SH-SY5Y (cell line): Measurements from ENCODE around the gene SLC38A4.

ENCODE experiments used
- GATA2 ChIP-seq: IDR thresholded peaks from 2 replicates; pipeline ENCODE4 v1.6.1; 2011; ENCODE audit warnings: mild to moderate bottlenecking, low read depth, low read length
- GATA3 ChIP-seq: IDR thresholded peaks from 2 replicates; pipeline ENCODE4 v1.6.1; 2011; ENCODE audit warnings: low read depth, mild to moderate bottlenecking, low read length, moderate library complexity

SLC38A4 gene

DNA sequence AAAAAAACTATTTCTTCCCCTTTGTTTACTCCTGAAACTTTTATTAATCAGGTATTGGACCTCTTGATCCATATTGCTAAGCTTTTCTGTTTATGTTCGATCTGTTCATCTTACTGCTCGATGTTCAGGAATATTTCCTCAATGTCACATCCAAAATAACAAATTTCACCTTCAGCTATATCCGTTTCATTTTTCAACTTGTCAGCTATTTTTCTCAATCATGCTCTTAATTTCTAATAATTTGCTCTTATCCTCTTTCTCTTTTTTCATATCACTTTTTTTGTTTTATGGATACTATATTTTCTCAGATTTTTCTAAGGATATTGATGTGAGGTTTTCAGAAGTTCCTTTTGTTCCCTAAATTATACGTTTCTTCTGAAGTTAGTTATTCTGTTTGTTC is 29.8 kb downstream of the SLC38A4 start:
- TF ChIP-seq GATA3 (no peak), GATA2 (no peak)

DNA sequence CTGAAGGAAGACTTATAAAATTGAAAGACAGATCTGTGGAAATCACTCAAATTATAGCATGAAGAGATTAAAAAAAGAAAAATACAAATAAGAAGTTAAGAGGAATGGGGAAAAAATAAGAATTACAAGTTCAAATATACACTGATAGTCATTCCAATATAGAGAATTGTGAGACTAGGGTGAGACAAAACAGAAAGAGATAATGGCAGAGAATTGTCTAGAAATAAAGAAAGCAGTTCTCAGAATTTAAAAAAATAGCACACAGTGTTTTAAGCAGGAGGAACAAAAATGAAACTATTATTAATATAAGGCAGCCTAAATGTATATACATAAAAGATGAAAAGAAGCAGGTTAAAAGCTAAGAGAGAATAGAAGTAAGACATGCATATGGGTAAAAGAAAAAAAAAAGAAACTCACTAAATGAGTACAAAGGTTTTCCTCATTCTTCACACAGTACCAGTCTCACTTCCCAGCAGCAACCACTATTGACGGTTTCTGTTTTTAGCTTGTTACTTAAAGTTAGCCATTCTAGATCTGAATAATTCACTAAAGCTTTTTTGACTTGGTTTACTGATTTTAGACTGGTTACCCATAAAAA is 31.1 kb downstream of the SLC38A4 start:
- TF ChIP-seq GATA2, result no peak
- TF ChIP-seq GATA3, result no peak

DNA sequence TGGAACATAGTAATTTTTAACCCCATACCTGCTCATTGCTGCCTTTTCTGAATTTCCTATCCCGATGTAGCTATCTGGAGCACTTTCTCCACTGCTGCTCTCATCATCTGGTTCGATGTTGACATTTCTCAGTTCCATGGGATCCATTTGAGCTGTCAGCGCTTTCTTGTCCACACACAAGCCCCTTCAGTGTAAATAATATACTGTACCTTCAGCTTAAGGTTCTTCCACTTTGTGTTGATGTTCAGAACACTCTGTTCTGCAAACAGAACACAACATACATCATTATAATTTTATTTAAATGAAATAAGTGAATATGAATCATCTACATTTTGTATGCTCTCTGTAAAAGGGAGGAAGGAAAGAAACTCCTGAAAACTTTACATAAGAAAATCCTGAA is 32.9 kb downstream of the SLC38A4 start:
- no peak for TF ChIP-seq GATA3
- TF ChIP-seq GATA2, result no peak

DNA sequence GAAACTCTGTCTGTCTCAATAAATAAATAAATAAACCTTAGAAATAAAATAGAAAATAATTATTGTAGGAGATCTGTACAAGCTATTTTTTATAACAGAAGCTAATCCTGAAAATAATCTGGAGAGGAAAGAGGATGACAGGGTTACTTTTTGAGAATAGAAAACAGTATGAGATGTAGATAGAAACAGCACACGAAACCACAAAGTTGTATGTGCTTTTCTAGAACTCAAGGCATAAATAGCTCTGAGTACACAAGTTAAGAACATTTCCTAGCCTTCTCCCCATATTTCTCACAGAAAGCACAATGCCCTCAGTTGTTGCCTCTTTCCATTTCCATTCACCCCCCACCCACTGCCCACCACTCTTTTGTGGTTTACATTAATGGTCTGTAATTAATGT is 35.7 kb downstream of the SLC38A4 start:
- TF ChIP-seq GATA2, result no peak
- TF ChIP-seq GATA3, result no peak

DNA sequence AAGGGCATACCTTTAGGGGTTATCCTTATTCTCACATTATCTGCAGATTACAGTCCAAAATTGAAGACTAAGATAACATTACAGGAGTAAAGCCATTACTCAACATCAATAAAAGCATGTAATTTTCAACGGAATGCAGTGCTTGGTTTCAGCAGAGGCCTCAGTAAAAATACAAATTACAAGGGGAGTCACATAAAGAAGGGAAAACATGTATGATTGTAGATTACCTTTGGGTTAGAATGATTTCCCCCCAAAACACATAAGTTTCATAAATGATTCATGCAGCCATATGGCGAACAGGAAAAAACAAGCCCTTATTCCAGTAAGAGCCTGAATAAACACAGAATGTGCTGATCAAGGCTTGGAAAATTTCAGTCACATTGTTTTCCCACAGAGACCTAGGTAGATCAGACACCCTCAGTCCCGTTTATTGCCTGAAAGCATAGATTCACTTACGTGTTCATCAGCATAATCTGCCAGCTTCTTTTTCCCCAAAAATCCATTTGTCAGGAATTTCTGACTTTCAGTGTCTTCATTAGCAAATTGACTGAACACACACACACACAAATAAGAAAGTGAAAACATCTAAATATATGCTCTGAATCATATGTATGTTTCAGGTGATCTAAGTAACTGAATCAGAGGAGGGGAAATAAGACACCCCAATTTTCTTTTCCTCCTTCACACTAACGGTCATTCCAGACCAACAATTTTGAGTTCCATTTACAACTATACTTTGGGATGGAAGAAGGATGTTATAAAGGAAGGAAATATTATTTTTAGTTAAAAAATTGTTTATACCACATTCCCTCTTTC is 37.5 kb downstream of the SLC38A4 start:
- TF ChIP-seq GATA2 (no peak), GATA3 (no peak)

DNA sequence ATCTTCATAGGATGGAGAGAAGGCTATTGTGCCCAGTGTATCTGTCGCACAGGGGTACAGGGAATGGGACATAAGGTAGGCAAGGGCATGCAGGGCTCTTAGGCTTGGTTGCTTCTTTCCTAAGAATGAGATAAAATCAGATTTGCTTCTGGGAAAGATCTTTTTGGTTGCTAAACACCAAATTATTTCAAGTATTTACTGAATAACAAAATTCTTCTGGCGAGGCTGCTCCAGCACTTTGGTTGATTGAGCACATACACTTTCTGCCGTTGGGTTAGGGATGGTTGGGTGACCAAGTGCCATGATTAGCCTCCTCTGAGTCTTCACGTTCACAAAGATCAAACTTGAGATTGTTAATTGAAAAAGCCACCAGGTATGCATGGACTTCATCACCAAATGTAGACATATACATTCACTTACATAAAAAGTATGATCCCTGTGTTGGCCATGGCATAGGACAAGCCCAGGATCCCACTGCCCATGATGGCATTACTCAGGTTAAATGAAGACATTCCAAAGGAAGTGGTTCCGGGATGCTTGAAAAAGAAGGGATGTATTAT is 38.2 kb downstream of the SLC38A4 start:
- TF ChIP-seq GATA3 (no peak), GATA2 (no peak)

DNA sequence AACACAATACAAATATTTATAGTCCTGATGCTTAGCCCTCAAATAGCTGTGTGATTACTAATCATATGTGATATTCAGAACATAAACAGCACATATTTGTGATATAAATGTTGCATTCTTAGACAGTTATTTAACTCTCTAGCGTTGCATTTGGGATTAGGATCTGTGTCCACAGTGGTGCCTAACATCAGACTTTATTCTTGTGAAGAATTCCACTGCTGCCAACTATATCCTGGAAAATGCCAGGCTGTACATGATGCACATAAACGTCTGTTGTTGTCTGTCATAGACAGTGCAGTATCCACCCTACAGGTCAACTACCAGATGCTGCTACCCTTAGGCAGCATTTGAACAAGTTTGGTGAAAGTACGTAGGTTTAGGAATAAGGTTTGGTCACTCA is 39.0 kb downstream of the SLC38A4 start:
- TF ChIP-seq GATA3 (no peak), GATA2 (no peak)

DNA sequence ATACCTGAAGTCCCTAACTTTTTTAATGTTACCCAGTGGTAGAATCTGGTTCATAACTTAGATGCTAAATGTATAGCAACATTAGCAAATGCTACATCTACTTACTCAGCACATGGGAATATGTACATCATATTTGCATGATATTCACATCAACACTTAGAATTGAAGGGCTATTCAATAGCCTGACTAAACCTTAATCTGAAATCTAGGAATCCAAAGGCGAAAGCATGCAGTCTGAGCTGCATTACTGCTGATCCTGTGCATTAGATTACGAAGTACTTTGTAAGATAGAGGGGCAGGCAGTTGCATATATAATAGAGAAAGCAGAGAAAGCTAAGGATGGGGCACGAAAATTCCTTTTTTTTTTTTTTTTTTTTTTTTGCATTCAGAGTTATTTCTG is 40.4 kb downstream of the SLC38A4 start:
- TF ChIP-seq GATA2 (no peak), GATA3 (no peak)

DNA sequence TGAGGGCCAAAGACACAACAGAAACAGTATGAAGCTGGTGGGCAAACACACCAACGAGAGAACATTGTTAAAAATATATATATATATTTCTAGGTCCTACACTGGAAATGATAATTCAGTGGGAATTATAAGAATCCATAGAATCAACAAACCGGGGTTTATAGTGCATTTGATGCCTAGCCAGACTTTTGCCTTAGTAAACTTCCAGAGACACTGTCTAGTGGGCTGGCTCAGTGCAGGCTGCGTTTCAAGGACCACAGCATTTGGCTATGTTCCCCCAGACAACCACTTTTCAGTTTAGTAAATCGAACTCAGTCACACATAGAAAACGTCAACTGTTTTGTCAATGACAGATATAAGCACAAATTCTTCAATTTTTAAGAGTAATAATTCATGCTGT is 41.9 kb downstream of the SLC38A4 start:
- TF ChIP-seq GATA2, result no peak
- no peak for TF ChIP-seq GATA3

DNA sequence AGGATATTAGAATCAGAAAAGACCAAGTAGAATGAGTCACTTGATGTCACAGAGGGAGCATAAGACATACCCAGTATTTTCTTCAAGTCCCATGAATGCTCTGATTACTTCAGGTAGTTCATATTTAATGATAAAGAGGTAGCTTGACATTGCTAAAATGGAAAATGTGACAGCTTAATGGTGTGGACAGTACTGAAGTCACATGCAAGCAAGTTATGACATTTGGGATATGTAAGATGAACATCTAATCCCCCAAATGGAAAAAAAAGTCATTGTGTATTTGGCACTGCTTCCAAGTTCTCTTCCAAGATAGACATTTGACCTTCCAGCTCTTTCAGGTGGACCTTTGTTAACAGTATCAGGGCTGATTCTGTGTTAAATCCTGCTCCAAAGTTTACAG is 45.9 kb downstream of the SLC38A4 start:
- no peak for TF ChIP-seq GATA3
- no peak for TF ChIP-seq GATA2

DNA sequence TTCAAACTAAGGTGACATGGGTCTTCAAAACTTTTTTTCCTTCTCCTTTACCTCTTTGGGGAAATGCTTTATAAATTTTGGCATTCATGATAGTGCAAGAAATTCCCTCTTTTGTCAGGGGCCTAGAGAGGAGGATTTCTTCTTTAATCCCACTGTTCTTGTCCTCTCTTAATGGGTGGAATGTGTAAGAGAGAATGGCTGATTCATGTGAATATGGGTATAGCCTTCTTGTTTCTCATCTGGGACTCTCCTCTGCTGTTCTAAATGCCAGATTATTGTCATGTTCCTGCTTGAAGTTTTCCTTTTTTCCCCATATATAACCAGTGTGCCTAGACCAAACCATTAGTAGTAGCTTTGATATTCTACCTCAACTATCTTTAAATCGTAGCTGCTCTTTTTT is 46.7 kb downstream of the SLC38A4 start:
- TF ChIP-seq GATA2 (no peak), GATA3 (no peak)

DNA sequence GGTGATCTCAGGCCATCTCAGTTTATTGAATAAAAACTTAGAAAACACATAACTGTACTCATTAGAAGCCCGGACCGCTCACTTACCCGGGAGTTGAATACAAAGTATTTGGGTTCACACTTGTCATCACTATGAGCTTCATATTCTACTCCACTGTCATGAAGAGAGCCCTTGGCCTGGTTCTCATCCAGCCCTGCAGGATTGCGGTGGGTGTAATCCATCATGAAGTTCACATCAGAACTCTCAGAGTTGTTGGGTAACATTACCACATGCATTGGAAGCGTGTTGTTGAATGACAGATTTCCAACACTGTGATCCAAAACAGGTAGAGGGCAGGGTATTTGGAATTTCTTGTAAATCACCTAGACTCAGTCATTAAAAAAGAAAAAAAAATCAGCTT is 47.4 kb downstream of the SLC38A4 start:
- TF ChIP-seq GATA2 (no peak), GATA3 (no peak)

DNA sequence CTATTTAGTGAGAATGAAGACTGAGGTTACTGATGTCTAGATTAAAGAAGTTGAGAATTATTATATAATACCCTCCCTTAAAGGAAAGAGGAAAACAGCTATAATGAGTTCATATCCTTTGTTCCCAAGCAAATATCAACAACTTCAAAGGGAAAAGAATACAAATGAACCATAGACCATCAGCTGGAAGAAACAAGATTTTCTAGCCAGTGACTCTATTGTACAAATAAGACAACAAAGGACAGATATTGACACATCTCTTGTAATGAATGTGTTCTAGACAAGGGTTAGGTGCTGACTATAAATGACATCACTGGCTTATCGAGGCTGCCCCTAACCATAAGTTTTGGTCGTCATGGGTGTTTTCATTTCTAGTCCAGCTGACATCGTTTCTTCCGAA is 48.2 kb downstream of the SLC38A4 start:
- no peak for TF ChIP-seq GATA2
- TF ChIP-seq GATA3, result no peak

DNA sequence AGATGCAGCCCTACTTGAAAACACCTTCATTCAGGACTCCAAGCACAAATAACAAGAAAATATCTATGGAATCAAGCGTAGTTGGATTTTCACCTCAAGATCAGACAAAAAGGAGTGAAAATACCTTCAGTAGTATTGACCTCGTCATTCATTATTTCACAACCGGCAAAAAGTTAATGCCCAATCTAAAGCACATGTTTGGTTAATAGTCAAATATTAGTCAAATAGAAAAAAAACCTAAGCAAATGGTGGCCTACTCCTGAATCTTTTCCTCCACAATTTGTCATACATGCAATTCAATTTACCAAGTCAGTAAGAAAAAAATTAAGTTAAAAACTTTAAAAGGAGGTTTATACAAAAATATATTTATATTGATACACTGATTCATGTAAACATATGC is 50.0 kb downstream of the SLC38A4 start:
- TF ChIP-seq GATA3 (no peak), GATA2 (no peak)

DNA sequence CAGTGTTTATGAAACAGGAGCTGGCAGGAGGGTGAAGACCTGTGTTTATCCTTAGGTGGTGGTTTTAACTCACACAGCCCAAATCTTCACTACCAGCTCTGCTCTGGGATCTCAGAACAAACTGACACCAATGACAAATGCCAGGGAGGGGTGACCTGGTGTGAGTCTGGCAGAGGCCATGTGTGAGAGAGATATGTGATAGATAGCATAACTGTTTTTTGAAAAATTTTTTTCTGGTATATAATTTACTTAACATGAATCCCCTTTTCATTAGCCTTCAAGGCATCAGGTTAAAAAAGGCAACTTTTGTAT is 51.5 kb downstream of the SLC38A4 start:
- TF ChIP-seq GATA3 (no peak), GATA2 (no peak)

DNA sequence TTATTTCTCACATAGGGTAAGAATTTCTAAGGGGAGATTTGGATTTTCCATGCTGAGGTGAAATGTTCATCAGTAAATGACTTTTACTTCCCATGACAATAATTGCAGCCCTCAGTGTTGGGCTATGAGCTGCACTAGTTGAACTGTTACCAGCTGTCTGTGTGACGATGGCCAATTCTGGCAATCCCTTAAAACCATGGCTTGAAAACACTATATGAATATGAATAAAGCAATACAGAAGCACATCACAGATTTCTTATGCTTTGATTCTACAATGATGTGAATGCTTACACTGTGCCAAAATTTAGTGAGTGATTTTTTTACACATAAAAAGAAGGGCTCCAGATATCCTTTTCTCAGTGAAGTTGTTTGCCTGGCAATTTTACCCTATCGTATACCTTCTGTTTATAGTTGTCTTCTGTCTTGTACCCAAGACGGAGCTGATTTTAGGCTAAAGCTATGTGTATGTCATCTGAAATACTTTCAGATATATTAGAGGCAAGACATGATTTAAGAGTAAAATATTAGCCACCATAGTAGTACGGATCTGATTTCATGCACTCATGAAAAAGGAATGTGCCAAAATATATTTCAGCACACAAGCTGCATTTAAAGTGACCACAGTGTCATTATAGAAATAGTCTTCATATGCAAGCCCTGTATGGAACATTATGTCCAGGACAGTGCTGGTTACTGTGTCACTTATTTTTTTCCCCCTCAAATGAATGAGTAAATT is 52.0 kb downstream of the SLC38A4 start:
- TF ChIP-seq GATA2 (no peak), GATA3 (no peak)
